Measurements from ENCODE around the gene DCHS2.

The DCHS2 gene

DNA sequence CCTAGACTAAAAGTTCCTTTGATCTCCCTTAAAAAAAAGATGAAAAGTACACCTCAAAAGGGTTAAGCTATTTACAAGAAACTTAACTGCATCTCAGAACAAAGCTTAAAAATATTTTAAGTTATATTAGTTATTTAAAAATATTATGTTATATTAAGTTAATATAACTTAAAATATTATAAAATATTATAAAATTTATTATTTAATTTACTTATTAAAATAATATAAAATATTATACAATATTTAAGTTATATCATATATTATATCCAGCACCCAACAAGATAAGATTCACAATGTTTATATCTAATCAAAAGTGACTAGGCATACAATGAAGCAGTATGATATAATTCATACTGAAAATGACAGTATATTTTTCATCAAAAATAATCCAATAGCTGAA, 296.9 kb downstream of the DCHS2 start:
- DNase-seq (ENCODE audit: low spot score): no peak

GRCh38 chr4:154192585-154192984, 299.0 kb downstream of the DCHS2 start:
- no peak for DNase-seq (ENCODE audit: low spot score)

DNA sequence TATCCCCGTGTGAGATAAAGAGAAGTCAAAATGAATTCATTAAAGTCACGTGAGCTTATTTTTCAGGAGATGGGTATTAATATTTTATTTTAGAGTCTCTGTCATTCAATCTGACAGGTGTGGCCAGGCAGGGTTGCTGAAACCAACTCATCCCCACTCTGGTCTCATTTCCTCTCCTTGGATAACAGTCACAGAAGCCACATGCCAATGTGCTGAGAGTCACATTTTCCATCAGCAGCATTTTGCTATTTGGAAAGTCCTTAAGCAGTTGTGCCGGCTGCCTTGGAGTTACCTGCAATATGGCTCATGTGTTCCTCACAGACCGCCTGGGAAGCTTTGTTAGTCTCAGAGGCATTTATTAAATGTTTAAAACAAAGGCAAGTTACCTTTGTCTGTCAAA, 302.3 kb downstream of the DCHS2 start:
- DNase-seq (ENCODE audit: low spot score): no peak

GRCh38 chr4:154186888-154187287, 304.7 kb downstream of the DCHS2 start:
- DNase-seq (ENCODE audit: low spot score): no peak

DNA sequence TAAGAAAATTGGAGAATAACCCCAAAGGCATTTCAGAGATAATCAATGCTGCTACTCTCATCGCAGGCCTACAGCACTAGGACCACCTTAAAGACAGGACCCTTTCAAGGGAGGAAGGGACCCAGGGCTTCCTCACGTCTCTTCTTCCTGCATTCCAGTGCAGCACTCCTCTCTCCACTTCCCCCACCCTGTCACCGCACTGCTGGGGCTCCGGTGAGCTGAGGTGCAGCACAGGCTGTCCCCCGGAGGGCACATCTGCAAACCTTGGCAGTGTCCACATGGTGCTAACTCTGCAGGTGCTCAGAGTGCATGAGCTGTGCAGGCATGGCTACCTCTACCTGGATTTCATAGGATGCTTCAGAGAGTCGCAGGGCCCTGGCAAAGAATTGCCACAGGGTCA, 305.6 kb downstream of the DCHS2 start:
- DNase-seq (ENCODE audit: low spot score): no peak

DNA sequence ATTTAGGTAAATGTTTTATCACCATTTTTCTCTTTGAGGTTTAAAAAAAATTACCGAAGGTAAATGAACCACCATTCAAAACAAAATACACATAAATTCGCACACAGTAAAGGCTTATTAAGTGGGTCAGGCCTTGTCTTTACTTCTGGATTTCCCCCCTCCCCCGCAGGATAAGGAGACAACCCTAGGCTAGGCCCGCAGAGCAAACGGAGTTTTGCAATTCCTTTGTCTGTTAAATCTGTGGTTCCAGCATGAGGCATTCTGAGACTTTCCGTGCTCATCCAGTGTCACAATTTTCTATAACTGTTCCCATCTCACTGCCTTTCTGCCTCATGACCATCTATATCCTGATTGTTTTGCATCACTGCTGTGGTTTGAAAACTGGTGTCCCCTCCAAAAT, 307.4 kb downstream of the DCHS2 start:
- DNase-seq (ENCODE audit: low spot score): no peak

DNA sequence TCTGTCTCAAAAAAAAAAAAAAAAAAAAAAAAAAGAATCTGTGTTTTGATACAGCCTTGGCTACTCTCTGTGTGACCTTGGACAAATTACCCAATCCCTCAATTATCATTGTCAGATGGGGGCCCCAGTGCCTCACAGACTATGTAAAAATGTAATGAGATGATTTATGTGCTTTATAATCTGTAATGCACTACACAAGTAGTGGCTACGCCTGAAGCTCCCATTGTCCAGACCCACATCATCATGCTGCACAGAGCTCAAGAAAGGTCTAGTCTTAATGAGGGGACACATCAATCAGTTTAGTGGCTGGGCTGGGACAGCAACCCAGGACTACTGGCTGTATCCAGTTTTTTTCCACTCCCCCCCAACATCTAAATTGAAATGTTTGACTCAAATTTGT, 308.3 kb downstream of the DCHS2 start:
- no peak for DNase-seq (ENCODE audit: low spot score)
